ENCODE data around the gene CD22.
"Not testable (repeated sequence)": the region's sequence is repeated elsewhere in the genome, so short reads cannot be mapped to it uniquely, and the experiment has no call there.

The CD22 gene

DNA sequence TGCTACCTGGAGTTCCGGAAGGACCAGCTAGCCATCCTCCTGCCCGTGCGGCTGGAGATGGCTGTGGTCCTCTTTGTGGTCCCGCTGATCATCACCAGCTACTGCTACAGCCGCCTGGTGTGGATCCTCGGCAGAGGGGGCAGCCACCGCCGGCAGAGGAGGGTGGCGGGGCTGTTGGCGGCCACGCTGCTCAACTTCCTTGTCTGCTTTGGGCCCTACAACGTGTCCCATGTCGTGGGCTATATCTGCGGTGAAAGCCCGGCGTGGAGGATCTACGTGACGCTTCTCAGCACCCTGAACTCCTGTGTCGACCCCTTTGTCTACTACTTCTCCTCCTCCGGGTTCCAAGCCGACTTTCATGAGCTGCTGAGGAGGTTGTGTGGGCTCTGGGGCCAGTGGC lies 30.4 kb downstream of the CD22 start:
- not testable (repeated sequence) for DNase-seq (ENCODE audit: low read depth)

DNA sequence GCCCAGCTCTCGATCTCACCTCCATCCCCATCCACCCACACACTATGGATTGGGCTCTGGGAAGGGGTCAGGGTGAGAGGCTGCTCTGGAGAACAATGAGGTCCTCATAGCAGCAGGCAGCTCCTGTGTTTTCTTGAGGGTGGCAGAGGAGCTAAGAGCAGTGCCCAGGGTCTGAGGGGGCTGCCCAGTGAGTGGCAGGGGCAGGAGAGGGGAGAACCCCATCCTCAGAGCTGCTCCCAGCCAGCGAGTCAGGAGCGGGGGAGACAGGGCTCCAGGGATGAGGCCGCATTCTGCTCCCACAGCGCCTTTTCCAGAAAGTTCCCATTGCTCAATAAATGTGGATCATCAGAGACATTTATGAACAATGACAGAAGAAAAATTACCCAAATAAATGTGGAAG lies 31.1 kb downstream of the CD22 start:
- not testable (repeated sequence) for DNase-seq (ENCODE audit: low read depth)

DNA sequence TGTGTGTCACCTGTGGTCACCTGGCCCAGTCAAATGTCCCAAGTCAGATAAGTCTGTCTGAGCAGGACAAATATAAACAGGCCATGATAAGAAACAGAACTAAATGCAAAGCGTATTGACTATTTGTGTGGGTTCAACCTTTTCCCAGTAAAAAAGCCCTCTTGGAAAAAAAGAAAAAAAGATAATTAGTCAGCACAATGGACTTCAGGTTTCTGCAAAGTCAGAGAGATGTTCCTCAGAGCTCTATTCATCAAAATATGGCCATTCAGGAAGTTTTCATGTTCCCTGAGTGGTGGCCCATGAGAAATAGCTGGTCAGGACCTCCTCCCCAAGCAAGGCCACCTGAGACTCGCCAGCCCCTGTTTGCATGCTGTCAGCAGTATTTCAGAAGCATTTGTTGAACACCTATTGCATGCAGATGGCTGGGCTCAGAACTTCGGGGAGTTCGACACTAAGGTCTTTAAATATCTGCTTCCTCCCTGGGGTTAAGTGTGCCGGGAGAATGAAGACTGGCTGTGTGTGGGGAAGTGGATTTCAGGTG lies 32.0 kb downstream of the CD22 start:
- DNase-seq (ENCODE audit: low read depth), result no peak

- DNase-seq (ENCODE audit: low read depth), result no peak
Measured at GRCh38 chr19:35362261-35363000, 33.4 kb downstream of the CD22 start.

GRCh38 chr19:35363001-35363590 lies 34.1 kb downstream of the CD22 start:
- DNase-seq (ENCODE audit: low read depth), result no peak

- DNase-seq (ENCODE audit: low read depth), result no peak
Measured at GRCh38 chr19:35363711-35364425, 34.9 kb downstream of the CD22 start.

GRCh38 chr19:35365303-35365702 lies 36.3 kb downstream of the CD22 start:
- no peak for DNase-seq (ENCODE audit: low read depth)

DNA sequence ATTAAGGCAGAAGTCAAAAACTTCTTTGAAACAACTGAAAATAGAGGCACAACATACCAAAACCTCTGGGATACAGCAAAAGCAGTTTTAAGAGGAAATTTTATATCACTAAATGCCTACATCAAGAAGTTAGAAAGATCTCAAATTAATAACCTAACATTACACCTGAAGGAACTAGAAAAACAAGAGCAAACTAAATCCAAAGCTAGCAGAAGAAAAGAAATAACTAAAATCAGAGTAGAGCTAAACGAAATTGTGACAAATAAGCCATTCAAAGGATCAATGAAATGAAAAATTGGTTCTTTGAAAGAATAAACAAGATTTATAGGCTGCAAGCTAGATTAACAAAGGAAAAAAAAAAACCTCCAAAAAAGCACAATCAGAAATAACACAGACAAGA lies 39.4 kb downstream of the CD22 start:
- DNase-seq (ENCODE audit: low read depth), result no peak

DNA sequence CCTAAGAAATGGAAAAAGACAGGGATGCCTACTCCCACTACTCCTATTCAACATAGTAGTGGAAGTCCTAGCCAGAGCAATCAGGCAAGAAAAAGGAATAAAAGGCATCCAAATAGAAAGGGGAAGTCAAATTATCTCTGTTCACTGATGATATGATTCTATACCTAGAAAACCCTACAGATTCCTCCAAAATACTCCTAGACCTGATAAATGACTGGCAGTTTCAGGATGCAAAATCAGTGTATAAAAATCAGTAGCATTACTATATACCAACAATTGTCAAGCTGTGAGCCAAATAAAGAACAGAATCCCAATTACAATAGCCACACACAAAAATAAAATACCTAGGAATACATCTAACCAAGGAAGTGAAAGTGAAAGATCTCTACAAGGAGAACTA lies 40.5 kb downstream of the CD22 start:
- no peak for DNase-seq (ENCODE audit: low read depth)

GRCh38 chr19:35370722-35371121 lies 41.7 kb downstream of the CD22 start, which contains the start of gene GPR42:
Gene GPR42 (plus strand): TSS chr19:35371068. CDS start chr19:35371360, 292 bp downstream.
- DNase-seq (ENCODE audit: low read depth), result no peak

GRCh38 chr19:35373492-35373891 lies 44.5 kb downstream of the CD22 start:
- no peak for DNase-seq (ENCODE audit: low read depth)

- not testable (repeated sequence) for DNase-seq (ENCODE audit: low read depth)
Measured at GRCh38 chr19:35374031-35374430, 45.0 kb downstream of the CD22 start.

DNA sequence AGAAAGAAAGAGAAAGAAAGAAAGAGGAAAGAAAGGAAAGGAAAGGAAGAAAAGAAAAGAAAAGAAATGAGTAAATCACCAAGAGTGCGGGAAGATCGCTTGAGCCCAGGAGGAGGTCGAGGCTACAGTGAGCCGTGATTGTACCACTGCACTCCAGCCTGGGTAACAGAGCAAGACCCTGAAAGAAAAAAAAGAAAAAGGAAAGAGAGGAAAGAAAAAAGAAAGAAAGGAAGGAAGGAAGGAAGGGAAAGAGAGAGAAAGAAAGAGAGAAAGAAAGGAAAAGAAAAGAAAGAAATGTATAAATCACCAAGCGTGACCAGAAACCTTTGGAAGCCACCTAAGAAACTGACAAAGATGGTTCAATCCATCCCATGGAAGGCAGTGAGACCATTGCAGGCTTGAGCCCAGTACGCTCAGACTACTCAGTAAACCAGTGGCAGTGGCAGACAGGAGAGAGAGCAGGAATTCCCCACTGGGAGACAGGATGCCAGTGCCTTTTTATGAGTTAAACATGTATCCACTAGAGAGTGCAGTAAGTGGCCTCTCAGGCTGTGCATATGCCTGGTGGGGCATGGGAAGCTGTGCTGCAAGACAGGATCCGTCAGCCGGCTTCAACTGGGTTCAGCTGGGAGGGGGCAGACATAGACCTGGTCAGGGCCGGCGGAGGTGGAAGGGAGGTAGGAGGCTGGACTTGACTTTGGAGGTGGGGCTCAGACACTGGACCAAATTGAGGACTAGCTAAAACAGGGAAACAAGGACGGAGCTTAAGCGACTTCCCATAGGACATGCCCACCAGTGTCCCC lies 46.7 kb downstream of the CD22 start:
- DNase-seq (ENCODE audit: low read depth), result no peak

GRCh38 chr19:35377656-35378055 lies 48.7 kb downstream of the CD22 start:
- DNase-seq (ENCODE audit: low read depth), result no peak

GRCh38 chr19:35378356-35378755 lies 49.4 kb downstream of the CD22 start:
- DNase-seq (ENCODE audit: low read depth), result no peak

DNA sequence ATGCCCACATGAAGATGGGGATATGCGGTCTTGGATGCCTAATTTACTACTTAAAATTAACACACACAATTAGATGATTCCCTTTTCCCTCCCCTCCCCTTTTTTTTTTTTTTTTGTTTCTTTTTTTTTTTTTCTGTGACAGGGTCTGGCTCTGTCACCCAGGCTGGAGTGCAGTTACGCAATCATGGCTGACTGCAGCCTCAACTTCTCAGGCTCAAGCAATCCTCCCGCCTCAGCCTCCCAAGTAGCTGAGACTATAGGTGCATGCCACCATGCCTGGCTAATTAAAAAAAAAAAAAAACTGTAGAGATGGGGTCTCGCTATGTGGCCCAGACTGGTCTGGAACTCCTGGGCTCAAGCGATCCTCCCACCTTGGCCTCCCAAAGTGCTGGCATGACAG lies 50.6 kb downstream of the CD22 start:
- DNase-seq (ENCODE audit: low read depth), result not testable (repeated sequence)

DNA sequence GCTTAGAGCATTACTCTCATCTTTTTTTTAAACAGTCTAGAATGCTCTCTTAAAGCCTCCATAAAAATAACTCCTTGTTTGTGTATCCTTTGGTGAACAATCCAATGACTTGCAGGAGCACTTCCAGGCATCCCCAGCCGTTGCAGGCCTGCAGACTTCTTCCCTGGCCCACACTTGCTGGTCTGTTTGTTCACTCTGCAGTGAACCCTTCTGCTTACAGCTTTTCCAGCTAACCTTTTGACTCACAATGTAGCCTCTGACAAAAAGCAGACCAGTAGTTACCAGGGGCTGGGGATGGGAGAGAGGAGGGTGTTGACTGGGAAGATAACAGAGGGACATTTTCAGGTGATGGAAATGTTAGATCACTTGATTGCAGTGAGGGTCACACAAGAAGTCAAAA lies 51.0 kb downstream of the CD22 start:
- no peak for DNase-seq (ENCODE audit: low read depth)

- no peak for DNase-seq (ENCODE audit: low read depth)
Measured at GRCh38 chr19:35380450-35381124, 51.6 kb downstream of the CD22 start.

DNA sequence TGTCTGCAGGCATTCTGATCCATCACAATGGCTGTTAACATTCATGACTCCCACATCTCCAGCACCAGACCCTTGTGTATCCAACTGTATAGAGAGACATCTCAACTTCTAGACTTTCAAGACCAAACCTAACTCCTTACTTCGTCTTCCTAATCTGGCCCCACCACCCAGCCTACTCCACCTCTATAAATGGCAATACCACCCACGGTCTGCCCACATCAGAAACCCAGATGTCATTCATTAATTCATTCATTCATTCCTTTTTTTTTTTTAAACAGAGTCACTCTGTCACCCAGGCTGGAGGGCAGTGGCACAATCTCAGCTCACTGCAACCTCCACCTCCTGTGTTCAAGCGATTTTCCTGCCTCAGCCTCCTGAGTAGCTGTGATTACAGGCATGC lies 52.3 kb downstream of the CD22 start:
- DNase-seq (ENCODE audit: low read depth), result no peak

GRCh38 chr19:35381926-35382325 lies 52.9 kb downstream of the CD22 start:
- no peak for DNase-seq (ENCODE audit: low read depth)

DNA sequence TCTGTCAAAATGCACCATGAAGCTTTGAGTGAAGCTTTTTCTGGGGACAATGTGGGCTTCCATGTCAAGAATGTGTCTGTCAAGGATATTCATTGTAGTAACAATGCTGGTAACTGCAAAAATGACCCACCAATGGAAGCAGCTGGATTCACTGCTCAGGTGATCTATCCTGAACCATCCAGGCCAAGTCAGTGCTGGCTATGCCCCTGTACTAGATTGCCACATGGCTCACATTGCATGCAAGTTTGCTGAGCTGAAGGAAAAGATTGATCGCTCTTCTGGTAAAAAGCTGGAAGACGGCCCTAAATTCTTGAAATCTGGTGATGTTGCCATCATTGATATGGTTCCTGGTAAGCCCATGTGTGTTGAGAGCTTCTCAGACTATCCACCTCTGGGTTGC lies 54.5 kb downstream of the CD22 start:
- DNase-seq (ENCODE audit: low read depth), result no peak

All from amniotic epithelial cell (primary cell).